ENCODE data around the gene KLHL14. TPM values are rescaled to one million over a fixed set of nuclear protein-coding genes. Genes with fewer than 3 reads are reported as not detected.
A peak's percentile ranks its signal among the peaks of the same experiment; 100 is the strongest.
"Not testable (repeated sequence)": the region's sequence is repeated elsewhere in the genome, so short reads cannot be mapped to it uniquely, and the experiment has no call there.

KLHL14 gene
- polyA plus RNA-seq, 1 experiment = not detected

GRCh38 chr18:32669549-32670165 lies 103.2 kb downstream of the KLHL14 start:
- ChIA-PET POLR2A (no interaction called here), CTCF (no interaction called here)
- Histone ChIP-seq H3K27ac (ENCODE audit: low read depth, low read length) (no peak overlapping the region), H3K27me3 (ENCODE audit: control insufficient read depth, insufficient read depth, low read length) (no peaks in the 10 kb centered on the region), H3K4me3 (ENCODE audit: low read depth, low read length) (no peak overlapping the region), H3K9me3 (ENCODE audit: control insufficient read depth, insufficient read depth, low read length) (no peaks in the 10 kb centered on the region)
- 0 out of 2 replicates have a peak, but pooled peaks have one; percentile 6 for TF ChIP-seq CTCF (IDR thresholded peaks at IDR 0.05; ENCODE audit: low read depth, low read length)
- DNase-seq (ENCODE audit: low read depth, low spot score) = no peak

- ChIA-PET POLR2A (no interaction called here), CTCF (no interaction called here)
- H3K4me3 ChIP-seq (ENCODE audit: low read depth, low read length) = no peak overlapping the region
- TF ChIP-seq CTCF (IDR thresholded peaks at IDR 0.05; ENCODE audit: low read depth, low read length) = no peak
- H3K27ac ChIP-seq (ENCODE audit: low read depth, low read length) = no peak overlapping the region
- H3K9me3 ChIP-seq (ENCODE audit: control insufficient read depth, insufficient read depth, low read length) = no peaks in the 10 kb centered on the region
- DNase-seq (ENCODE audit: low read depth, low spot score) = no peak
- H3K27me3 ChIP-seq (ENCODE audit: control insufficient read depth, insufficient read depth, low read length) = no peaks in the 10 kb centered on the region
Measured at GRCh38 chr18:32668956-32669355, 103.9 kb downstream of the KLHL14 start.

- POLR2A ChIA-PET = no interaction called here
- H3K27me3 ChIP-seq (ENCODE audit: control insufficient read depth, insufficient read depth, low read length) = no peaks in the 10 kb centered on the region
- DNase-seq (ENCODE audit: low read depth, low spot score) = no peak
- CTCF ChIA-PET = no interaction called here
- no peak overlapping the region for H3K27ac ChIP-seq (ENCODE audit: low read depth, low read length)
- no peak for TF ChIP-seq CTCF (IDR thresholded peaks at IDR 0.05; ENCODE audit: low read depth, low read length)
- H3K9me3 ChIP-seq (ENCODE audit: control insufficient read depth, insufficient read depth, low read length) = no peaks in the 10 kb centered on the region
- H3K4me3 ChIP-seq (ENCODE audit: low read depth, low read length) = no peak overlapping the region
Measured at GRCh38 chr18:32661486-32662299, 111.1 kb downstream of the KLHL14 start.

GRCh38 chr18:32654507-32654906 lies 118.3 kb downstream of the KLHL14 start:
- H3K27me3 ChIP-seq (ENCODE audit: control insufficient read depth, insufficient read depth, low read length); H3K9me3 ChIP-seq (ENCODE audit: control insufficient read depth, insufficient read depth, low read length); DNase-seq (ENCODE audit: low read depth, low spot score); POLR2A ChIA-PET; H3K4me3 ChIP-seq (ENCODE audit: low read depth, low read length); H3K27ac ChIP-seq (ENCODE audit: low read depth, low read length); CTCF ChIA-PET: not testable (repeated sequence)

- H3K9me3 ChIP-seq (ENCODE audit: control insufficient read depth, insufficient read depth, low read length); H3K27ac ChIP-seq (ENCODE audit: low read depth, low read length); DNase-seq (ENCODE audit: low read depth, low spot score); H3K27me3 ChIP-seq (ENCODE audit: control insufficient read depth, insufficient read depth, low read length); H3K4me3 ChIP-seq (ENCODE audit: low read depth, low read length); CTCF ChIA-PET; POLR2A ChIA-PET: not testable (repeated sequence)
Measured at GRCh38 chr18:32637659-32638058, 135.2 kb downstream of the KLHL14 start.

GRCh38 chr18:32637226-32637625 lies 135.6 kb downstream of the KLHL14 start:
- no peak overlapping the region for H3K27ac ChIP-seq (ENCODE audit: low read depth, low read length)
- H3K9me3 ChIP-seq (ENCODE audit: control insufficient read depth, insufficient read depth, low read length) = no peaks in the 10 kb centered on the region
- no peak for DNase-seq (ENCODE audit: low read depth, low spot score)
- no peaks in the 10 kb centered on the region for H3K27me3 ChIP-seq (ENCODE audit: control insufficient read depth, insufficient read depth, low read length)
- H3K4me3 ChIP-seq (ENCODE audit: low read depth, low read length) = no peak overlapping the region
- ChIA-PET CTCF (no interaction called here), POLR2A (no interaction called here)
- TF ChIP-seq CTCF (IDR thresholded peaks at IDR 0.05; ENCODE audit: low read depth, low read length) = no peak
